Epidermal melanocyte (primary cell): ENCODE results near the gene PCDHB15.
"Not testable (repeated sequence)": the region's sequence is repeated elsewhere in the genome, so short reads cannot be mapped to it uniquely, and the experiment has no call there.

ENCODE experiments used
- DNase-seq: peaks from one replicate; pipeline ENCODE4 v3.0.0; 2011; ENCODE audit warnings: low spot score; ENCODE audit not compliant: insufficient read length

Gene PCDHB15

GRCh38 chr5:141247434-141247833, 2.2 kb downstream of the PCDHB15 start:
- not testable (repeated sequence) for DNase-seq

GRCh38 chr5:141250576-141250975, 5.4 kb downstream of the PCDHB15 start:
- no peak for DNase-seq

GRCh38 chr5:141258464-141258863, 13.3 kb downstream of the PCDHB15 start:
- no peak for DNase-seq

- DNase-seq, result no peak
Observed at GRCh38 chr5:141258948-141259347, 13.8 kb downstream of the PCDHB15 start.

DNA sequence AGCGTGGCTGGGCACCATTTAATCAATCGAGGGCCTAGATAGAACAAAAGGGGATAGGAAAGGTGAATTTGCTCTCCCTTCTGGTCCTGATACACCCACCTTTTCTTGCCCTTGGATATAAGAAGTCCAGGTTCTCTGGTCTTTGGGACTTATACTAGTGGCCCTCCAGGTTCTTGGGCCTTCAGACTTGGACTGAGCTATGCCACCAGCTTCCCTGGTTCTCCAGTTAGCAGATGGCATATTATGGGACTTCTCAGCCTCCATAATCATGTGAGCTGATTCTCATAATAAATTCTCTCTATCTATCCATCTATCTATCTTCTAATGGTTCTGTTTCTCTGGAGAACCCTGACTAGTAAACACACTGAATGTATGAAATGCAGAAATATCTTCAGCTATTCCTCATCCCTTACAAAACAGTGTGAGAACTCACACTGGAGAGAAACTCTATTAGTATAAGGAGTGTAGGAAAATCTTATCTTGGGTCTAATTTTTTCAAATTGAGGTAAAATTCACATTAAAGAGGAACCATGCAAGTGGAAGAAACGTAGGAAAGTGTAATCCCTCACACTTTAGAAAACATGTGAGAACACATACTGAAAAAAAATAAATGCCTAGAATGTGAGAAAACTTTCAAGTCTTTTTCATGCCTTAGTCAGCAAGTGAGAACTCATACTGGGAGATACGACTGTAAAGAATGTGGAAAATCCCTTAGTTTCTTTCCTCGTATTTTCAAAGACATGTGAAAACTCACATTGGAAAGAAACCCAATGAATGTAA, 15.5 kb downstream of the PCDHB15 start:
- DNase-seq, result no peak

GRCh38 chr5:141261238-141261546, 16.0 kb downstream of the PCDHB15 start:
- DNase-seq, result no peak

- DNase-seq, result no peak
Observed at GRCh38 chr5:141269195-141269594, 24.0 kb downstream of the PCDHB15 start.

- DNase-seq, result no peak
Observed at GRCh38 chr5:141272906-141273305, 27.7 kb downstream of the PCDHB15 start.

- no peak for DNase-seq
Observed at GRCh38 chr5:141298376-141298775, 53.2 kb downstream of the PCDHB15 start.
